Activated T-cell treated with anti-CD3 and anti-CD28 coated beads for 48 hours (primary cell): ENCODE data around the gene SEMA4D.
A peak's percentile ranks its signal among the peaks of the same experiment; 100 is the strongest.

Experiments
- DNase-seq: peaks from one replicate; pipeline ENCODE4 v3.0.0-alpha.2; 2020; ENCODE audit warnings: low read depth

The SEMA4D gene

DNA sequence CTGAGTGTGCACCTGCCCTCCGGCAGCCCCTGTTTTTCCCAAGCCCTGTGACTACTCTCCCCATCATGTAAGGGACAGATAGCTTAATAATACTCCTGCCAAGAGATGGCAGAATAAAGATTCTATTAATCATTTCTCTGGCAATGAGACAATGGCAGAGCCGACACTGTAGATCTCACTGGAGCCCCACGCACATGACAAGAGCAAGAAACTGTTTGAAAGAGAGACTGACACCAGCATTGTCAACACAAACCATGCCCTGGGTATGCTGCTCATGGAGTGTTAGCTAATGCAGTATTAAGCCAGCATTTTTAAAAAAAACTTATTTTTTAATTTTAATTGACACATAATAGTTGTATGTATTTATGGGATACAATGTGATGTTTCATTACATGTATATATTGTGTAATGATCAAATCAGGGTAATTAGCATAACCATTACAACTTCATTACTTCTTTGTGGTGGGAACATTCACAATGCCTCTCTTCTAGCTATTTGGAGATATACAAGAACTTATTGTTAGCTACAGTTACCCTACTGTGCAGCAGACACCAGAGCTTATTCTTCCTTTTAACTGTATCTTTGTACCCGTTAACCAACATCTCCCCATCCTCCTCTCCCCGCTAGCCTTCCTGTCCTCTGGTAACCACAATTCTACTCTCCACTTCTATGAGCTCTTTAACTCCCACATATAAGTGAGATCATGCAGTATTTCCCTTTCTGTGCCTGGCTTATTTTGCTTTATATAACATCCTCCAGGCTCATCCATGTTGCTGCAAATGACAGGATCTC lies 31.5 kb upstream of the SEMA4D start:
- DNase-seq = no peak

DNA sequence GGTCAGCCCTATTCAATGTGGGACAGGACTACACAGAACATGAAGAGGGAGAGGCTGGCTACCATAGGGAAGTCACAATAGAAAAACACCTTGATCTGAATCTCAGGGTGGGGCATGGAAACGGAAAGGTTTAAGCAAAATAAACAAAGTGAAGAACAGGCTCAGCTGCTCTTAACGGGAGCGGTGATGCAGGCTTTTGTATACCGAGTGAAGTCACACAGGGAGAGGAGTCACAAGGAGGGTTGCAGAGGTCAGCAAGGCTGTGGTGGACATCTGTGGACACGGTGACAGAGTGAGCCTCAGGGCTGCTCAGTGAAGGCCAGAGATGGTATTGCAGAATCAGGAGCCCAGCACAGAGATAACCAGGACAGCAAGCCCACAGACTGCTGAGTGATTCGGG lies 30.6 kb upstream of the SEMA4D start:
- DNase-seq = no peak

DNA sequence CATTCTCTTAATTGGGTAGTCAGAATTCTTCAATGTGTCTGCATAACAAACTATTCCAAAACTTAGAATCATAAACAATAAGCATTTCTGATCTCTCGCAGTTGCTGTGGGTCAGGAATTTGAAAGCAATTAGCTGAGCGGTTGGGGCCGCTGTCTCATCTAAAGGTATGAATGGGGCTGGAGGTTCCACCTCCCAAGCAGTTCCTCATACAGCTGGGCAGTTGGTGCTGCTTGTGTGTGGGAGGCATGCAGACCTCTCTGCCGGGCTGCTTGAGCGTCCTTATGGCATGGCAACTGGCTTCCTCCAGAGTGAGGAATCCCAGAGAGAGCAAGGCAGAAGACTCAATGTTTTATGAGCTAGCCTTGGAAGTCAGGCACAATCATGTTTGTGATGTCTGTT lies 30.2 kb upstream of the SEMA4D start:
- no peak for DNase-seq

DNA sequence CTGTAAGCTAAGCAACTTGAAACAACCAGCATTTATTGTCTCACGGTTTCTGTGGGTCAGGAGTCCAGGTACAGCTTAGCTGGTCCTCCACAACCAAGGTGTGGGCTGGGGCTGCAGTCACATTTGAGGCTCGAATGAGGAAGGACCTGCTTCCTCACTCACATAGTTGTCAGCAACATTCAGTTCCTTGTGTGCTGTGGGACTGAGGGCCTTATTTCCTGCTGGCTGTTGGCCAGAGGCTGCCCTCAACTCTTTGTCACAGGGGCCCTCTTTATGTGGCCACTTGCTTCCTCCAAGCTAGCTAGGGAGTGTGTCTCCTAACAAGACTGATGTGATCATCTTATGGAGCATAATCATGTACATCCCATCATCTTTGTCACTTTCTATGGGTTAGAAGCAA lies 29.2 kb upstream of the SEMA4D start:
- no peak for DNase-seq

DNA sequence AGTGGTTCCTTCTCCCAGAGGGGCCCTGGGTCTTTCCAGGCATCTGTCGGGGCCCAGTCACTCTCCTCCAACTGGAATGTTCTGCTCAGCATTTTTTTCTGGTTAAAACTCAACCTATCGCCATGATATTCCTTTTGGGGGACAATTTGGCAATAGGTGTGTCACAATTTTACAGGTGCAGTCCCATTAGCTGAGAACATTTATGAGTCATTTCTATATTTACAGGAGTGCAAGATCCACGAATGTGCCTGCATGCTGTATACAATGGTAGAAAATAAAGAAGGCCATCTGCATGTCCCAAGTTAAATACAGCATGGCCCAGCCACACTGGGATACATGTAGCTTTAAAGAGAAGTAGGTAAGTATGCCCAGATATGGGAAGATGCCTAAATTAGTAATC lies 28.8 kb upstream of the SEMA4D start:
- DNase-seq = no peak

DNA sequence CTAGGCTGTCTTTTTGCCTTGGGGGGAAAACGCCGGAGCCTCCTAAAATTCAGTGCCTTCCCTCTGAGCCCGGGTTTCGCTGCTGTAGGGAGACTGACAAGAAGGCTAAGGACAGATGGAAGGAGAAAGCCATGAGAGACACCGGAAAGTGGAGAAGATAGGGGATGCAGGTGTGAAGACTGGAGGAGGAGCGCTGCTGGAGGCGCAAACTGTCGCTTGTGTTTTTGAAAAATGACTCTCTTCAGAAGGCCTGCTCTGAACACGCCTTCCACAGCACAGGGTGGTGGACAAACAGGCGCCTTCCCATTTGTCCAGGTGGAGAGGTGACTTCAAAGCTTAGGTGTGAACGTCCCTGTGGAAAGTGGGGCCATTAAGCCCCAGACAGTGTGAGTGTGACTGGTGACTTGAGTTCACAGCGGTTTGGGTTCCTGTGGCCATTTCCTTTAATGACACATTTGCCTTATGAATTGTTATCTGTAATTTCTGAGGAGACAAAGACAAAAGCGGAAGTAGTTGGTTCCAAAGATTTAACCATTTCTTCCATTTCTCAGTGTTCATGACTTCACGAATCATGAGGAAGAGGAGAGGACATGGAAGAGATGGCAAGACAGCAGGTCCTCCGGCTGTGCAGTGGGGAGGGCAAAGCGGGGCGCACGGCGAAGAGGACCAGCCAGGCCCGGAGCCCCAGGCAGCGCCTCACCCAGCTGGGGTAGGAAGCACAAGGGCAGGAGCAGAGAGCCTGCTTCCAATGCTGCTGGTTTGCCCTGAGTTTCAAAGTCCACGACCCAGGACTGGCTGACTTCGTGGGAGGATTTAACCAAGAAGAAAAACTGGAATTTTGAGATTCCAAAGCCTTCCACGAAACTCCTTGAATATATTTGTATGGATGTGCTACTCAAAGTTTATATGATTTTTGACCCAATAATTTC lies 27.8 kb upstream of the SEMA4D start:
- no peak for DNase-seq

DNA sequence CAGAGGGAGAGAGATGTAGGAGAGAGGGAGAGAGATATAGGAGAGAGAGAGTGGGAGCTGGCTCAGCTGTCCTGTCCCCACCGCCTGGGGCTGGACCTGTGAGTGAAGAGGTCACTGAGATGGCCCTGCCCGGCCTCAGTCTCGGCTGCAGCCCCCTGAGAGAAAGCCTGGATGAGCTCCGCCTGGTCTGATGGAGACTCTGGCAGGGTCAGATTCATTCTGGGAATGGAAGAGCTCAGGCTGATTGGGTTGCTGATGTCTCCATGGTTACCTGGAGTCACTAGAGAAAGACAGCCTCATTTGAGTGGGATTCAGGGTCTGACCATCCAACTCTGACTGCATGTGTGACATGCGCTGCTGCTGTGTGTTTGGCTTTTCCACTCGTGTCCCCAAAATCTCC lies 27.1 kb upstream of the SEMA4D start:
- no peak for DNase-seq

DNA sequence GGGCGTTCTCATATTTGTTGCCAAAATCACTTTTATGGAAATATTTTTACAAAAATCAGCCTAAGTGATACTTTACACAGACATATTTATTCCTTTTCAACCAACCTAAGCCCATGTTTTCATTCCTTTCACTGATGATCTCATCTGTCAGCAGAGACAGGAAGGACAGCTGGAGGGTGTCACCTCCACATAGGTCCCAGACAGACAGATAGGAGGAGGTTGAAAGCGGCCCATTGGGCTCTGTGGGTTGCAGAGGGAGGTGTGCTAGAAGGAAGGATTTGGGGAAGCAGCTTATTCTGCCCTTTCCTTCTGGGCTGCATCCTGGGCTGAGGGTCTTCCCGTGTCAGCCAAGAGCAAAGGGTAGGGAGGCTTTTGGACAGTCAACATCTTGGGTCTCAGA lies 26.0 kb upstream of the SEMA4D start:
- no peak for DNase-seq

DNA sequence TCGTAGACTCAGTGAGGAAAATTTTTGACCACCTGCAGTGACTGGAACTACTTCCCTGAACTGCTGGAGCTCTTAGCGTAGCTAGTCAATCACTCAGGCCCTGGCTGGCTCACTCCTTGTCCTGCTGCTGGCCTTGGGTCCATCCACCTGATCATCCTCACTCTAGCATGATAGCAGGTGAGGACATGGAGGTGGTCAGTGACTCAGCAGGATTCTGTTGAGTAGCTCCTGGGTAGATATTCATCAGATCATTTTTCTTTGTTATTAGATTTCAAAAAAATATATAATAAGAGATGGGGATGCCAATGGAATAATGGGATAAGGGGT lies 25.0 kb upstream of the SEMA4D start:
- DNase-seq = no peak

DNA sequence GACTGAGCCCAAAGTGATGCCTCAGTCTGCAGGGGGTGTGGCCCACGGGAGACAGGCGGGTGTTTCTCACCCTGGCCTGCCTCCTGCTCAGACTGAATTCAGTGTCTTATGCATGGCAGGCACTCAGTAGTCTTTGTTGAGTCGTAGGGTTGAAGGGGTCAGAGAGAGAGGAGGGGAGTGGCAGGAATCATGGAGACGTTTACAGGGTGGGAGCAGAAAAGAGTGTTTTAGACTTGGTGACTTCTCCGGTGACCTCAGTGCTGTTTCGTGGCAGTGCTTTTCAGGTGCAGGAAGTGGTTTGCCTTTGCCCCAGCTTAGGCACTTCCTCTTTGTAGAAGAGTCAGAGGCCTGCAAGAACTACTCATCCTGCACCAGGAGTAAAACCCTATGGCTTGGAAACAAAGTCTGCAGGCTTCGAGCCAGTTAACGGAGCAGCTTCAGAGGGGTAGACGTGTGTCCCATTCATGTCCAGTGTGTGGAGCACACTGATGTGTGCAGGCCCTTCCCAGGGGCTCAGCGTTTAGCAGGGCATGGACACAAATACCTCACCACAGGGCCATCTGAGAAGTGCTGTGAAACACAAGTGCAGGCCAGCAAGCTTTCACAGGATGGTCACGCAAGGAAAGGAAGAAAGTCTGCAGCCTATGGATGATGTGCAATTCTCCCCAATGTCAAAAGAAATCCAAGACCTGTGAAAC lies 24.5 kb upstream of the SEMA4D start:
- peak; percentile 57 for DNase-seq

DNA sequence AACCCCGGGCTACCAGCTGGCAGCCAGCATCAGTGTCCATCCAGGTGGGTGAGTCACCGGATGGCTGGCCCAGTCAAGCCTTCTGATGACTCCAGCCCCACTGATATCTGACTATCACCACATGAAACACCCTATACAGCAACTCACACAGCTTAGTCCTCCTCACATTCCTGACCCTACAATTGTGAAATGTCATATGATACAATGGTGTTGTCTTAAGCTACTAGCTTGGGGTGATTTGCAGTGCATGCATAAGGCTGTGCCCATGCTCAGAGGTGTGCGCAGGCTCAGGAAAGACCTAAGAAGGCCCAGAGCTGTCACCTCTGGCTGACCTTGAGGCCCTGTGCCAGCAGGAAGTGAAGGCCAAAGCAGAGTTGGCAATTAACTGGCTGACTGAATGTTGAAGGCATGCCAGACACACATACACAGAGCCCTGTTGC lies 21.5 kb upstream of the SEMA4D start:
- DNase-seq = no peak

DNA sequence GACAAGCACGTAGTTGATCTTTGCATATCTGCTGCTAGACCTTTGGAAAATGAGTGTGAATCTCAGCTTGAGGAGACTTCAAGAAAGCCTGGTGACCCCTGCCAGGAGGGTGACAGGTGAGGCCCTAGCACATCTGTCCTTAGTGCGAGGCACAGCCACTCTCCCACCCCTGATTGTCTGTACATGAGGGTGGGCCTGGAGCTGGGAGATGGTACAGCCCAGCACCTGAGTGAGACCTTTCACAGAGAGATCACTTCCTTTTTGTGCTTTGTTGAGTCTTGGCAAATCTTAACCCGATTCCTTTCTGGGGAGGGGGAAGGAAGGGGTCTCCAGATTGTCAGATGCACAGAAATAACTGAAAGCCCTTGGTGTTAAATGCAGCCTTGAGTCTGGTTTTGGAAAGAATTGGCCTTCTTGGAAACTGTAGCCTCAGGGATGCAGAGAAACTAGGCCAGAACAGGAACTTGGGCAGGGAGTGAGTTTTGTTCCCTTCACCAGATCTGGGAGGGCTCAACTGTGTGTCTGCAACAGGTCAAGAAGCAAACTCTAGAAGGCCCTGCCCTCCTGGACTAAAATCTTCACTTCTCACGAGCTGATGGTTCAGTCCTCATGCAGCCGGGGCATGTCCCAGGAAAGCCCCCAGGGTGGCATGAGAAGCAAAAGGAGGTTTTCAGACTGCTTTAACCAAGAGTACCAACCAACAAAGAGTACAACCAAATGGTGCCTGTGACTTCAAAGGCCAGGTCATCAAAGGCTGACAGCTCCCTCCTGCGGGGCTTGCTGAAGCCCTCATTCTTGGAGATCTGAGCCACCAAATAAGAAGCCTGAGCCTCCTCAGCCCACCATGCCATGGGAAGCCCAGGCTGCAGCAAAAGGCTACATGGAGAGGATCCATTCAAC lies 20.8 kb upstream of the SEMA4D start:
- no peak for DNase-seq

DNA sequence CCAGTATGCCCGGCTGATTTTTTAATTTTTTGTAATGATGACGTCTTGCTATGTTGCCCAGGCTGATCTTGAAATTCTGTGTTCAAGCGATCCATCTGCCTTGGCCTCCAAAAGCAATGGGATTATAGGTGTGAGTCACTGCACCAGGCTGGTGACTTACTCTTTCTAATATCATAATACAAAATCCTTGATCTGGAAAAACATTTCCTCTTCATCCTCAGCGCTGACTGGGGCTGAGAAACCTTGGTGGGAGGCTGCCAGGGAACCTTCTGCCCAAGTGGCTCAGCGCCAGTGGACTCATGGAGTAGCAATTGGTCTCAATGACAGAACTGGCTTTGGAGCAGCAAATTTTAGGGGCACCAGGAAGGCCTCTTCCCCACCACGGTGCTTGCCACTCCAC lies 17.5 kb upstream of the SEMA4D start:
- no peak for DNase-seq

DNA sequence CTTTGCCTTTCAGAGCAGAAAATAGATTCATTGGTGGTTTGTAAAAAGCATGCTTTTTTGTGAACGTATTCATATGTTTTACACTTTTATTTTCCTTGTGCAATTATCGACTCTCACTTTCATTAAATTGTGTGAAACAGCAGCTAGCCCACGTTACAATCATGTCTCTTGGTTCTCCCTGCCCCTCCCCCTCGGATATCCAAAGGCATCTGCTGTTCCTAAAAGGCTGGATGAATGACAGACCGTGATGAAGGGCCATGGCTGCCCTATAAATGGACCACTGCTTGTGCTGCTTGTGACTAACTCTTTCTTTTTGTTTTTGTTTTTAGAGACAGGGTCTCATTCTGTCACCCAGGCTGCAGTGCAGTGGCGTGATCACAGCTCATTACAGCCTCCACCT lies 17.0 kb upstream of the SEMA4D start:
- DNase-seq = no peak

DNA sequence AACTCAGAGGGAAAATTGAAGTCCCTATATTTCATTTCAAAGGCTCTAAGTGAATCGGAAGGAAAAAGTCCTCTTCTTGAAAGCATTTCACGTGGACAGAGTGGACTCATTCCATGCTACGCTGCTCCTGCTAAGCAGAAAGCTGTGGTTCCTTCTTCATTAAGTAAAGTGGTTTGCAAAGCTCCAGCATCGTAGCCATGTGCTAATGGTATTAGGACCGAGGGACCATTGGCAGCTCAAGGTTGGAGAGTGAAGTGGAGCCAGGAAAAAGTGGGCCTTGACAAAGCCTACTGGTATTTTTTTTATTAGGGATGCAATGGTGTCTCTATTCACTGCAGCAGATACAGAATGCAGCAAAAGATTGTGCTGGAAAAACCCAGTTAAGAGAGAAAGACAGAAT lies 16.4 kb upstream of the SEMA4D start:
- no peak for DNase-seq

DNA sequence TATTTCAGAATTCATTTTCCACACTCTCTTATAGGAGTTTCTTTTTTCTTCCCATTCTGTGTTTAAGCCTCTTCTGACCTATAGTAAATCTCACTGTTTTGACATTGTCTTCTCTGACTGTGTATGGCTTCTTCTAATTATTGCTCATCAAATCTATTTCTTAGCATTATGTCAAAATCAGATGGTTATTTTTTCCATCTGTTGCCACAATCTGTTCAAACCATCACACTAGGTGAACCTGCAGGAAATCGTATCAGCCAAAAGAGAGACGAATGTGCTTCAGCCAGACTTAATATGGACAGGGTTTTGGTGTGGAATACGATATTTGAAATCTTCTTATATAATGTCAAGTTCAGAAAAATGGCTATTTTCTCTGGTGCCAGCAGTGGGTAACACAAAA lies 15.9 kb upstream of the SEMA4D start:
- no peak for DNase-seq

DNA sequence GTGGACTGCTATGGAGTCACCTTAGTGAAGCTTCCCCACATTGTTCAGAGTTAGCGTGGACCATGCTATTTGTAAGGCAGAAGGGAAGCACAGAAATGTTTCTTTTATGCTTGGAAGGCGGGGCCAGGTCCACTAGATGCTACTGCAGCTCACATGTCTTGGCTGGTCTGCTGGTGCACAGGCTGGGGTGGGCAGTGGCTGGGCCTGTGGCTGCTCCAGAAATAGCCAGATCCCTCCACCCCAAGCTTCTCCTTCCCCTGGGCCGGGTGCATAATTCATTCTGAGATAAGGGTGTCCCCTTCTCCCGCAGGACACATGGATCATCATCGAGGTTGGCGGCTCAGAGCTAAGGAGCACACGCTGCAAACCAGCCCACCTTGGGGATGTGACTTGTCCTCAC lies 14.5 kb upstream of the SEMA4D start:
- no peak for DNase-seq

DNA sequence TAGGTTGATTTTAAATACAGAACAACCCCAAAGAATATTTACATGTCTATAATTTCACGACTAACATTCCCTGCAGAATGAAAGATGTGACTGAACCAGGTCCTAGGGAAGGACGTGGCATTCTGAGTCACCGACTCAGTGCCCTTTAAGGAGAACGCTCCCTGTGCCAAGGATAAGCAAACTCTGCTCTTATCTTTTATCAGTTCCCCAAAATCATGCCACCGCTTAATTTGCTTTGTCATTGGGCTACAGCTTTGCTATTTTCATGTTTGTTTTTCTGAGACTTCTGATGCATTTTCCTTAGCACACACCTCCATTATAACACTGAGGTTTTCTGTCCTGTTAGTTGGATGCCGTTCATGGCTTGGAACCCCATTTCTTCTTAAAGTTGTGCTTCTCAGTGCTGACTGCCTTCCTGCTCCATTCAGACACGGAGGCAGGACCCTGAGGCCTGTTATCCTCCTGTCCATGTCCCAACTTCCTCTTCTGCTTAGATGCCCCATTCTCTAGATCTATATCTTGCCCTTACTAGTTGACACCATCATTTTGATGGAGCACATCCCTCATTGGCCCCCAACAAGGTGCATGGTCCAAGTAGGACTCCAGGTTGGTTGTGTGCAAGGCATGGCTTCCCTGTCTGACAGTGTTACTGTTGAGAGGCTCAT lies 11.2 kb upstream of the SEMA4D start:
- DNase-seq = no peak

DNA sequence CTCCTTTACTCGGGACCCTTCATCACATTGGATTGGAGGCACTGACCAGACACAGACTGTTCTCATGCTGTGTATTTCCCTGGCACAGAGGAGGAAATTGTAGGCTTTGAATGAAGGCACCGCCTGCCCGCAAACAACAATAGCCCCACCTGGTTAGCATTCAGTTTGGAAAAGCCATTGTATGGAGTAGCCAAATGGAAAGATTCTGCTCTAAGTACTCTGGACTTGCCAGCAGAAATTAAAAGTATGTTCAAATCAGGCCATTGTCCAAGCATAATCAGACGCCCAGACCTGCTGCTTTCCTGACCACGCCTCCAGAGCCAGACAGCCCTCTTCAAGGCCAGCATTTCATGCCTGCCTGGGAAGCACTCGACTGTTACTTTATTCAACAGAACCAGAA lies 8.0 kb upstream of the SEMA4D start:
- no peak for DNase-seq

DNA sequence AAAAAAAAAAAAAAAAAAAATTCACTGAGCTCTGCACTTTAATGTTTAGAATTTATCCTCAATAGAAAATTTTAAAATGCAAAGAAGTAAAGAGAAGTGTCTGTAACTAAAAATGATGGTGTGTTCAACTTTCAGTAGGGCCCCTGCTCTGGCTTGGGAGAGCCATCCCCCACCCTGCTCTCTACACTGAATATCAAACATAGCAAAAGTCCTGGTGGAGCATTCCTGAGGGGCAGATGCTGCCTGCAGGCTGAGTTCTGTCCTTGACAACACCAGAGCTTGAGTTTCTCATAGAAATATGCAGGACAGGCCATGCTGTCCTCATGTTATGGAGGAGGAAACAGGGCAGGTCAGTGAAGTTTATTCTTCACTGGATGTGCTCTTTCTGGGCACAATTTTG lies 7.1 kb upstream of the SEMA4D start:
- no peak for DNase-seq

DNA sequence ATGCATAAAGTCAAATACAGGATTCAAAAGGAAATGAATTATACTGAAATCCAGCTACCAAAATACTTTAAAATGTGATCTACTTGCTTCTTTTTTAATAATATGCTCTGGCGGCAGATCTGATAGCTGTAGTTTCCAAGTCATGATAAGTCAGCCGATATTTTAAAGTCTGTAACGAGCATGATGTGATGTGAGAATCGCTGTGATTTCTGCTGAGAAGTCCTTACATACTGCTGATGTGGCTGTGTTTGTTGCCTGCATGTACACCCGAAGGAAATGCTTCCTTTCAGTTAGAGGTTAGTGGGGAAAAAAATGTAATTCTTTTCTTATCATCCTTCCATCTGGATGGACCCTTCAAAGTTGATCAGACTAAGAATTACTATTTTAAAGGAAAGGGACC lies 4.8 kb upstream of the SEMA4D start:
- DNase-seq = no peak
